ENCODE results near the gene RYR1. TPM values are rescaled to one million over a fixed set of nuclear protein-coding genes. Genes with fewer than 3 reads are reported as not detected.
A peak's percentile ranks its signal among the peaks of the same experiment; 100 is the strongest.

RYR1 gene
- total and polyA plus RNA-seq, 2 of the 8 experiments (the other 6 are each of a cell fraction or from before 2014, with no cell fraction given): 5.8 to 11.8 TPM

- TF ChIP-seq YY1 (IDR thresholded peaks at IDR 0.05; ENCODE audit: low read depth, low read length) (peak; percentile 24; the same call in 1 of the 2 replicates), RBBP5 (IDR thresholded peaks at IDR 0.05; ENCODE audit: borderline replicate concordance, low read depth, low read length) (no peak), TAF1 (IDR thresholded peaks at IDR 0.05; ENCODE audit: low read depth, low read length) (peak; percentile 46; the same call in 1 of the 2 replicates), SP1 (IDR thresholded peaks at IDR 0.05; ENCODE audit: low read depth, low read length) (peak; percentile 57; the same call in 1 of the 2 replicates), TAF7 (optimal IDR thresholded peaks at IDR 0.05; ENCODE audit: borderline replicate concordance, low read depth, low read length) (peak; percentile 20)
These were observed 39.0 kb upstream of the RYR1 start (continued) for GRCh38 chr19:38394488-38394887.
